Measurements from ENCODE around the gene CCP110. TPM values are rescaled to one million over a fixed set of nuclear protein-coding genes. Genes with fewer than 3 reads are reported as not detected.

The CCP110 gene
- total and polyA plus RNA-seq, 4 experiments from 2014 or later, result 7.3 to 21.3 (median 15.4) TPM

DNA sequence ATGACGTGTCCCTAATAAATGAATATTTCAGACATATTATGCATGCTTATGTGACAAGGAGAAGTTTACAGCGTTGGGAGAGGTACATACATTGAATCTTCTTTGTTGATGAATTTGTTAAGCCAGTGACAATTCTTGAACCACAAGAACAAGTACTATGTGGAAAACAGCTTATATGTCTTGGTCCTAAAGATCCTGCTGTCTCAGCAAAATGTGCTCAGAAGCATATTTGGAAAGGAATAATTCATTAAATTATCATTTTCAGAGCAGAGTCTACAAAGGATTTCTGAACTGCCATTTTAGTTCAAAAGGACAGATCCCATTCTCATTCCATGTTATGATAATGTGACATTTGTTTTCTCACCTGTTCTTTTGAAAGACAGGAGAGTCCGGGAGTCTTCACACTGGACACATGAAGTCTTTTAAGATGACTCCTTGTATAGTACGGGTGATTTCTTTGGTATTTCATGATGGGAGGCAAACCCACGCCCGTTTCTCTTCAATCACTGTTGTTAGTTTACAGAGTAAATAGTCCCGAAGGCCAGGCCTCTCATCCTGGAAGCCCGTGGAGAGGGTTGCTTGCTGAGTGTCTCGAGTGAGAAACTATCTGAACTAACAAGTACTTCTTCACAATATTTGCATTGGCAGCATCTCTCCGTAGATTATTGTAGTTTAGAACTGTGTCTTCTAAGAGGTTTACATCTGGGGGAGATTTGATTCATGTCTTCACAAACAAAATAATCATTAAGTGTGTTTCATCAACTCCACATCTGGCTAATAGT, 58.5 kb downstream of the CCP110 start:
- Histone ChIP-seq H3K4me1 (ENCODE audit: insufficient read depth, low read length) (no peaks in the 10 kb centered on the region), H3K36me3 (ENCODE audit: insufficient read depth, low read length) (peaks cover 31% of the 10 kb centered on the region), H3K9me3 (ENCODE audit: control insufficient read depth in 1 of 2, low read length in 2 of 2) (no peaks in the 10 kb centered on the region), H3K27ac (ENCODE audit: low read depth, low read length) (no peak overlapping the region), H3K4me3 (ENCODE audit: low read length in 2 of 2) (no peak overlapping the region), H3K27me3 (ENCODE audit: insufficient read depth, low read length) (no peaks in the 10 kb centered on the region)
- ChIA-PET CTCF (ENCODE audit: partially characterized antibody) (interaction anchor here (0.9 to 1.8 kb wide), 6 partner anchors 7 to 305 kb away, joined by 3 to 6 read pairs (median 4); partner anchors contain the start of gene VPS35L), POLR2A (ENCODE audit: partially characterized antibody) (no interaction called here)
- H3K36me3 Mint-ChIP-seq, result peaks cover 57 to 75% of the 10 kb centered on the region in 2 donors
- peak overlapping the region in 1 of 7 donors; percentile 29 for H3K27ac Mint-ChIP-seq
- H3K9me3 Mint-ChIP-seq, result peaks cover 0 to 6% (median 2%) of the 10 kb centered on the region in 8 donors
- no peaks in the 10 kb centered on the region for H3K27me3 Mint-ChIP-seq
- intact Hi-C loops (cut with micrococcal nuclease), result no loop called here
- peaks cover 0 to 3% (median 0%) of the 10 kb centered on the region in 4 donors for H3K4me1 Mint-ChIP-seq
- H3K4me3 Mint-ChIP-seq, result no peak overlapping the region
- DNase-seq, result no peak

DNA sequence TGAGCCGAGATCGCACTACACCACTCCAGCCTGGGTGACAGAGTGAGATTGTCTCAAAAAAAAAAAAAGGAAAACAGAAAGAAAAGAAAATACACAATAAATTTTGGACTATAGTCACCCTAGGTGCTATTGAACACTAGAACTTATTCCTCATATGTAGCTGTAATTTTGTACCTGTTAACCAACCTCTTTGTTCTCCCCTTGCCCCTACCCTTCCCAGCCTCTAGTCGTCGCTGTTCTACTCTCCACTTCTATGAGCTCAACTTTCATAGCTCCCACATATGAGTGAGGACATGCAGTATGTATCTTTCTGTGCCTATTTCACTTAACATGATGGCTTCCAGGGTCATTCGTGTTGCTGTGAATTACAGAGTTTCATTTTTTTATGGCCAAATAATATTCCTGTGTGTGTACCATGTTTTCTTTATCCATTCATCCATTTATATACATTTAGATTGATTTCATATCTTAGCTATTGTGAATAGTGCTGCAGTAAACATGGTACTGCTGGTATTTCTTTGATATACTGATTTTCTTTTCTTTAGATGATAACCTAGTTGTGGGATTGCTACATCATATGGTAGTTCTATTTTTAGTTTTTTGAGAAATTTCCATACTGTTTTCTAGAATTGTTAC, 60.0 kb downstream of the CCP110 start:
- POLR2A ChIA-PET (ENCODE audit: partially characterized antibody), result interaction anchor here (1.0 kb wide), 1 partner anchor 28 kb away, joined by 5 read pairs; the partner anchor contains the start of gene VPS35L
- DNase-seq, result peak in 4 of 5 donors; percentile 28 to 38 (median 30)
- intact Hi-C loops (cut with micrococcal nuclease), result loop anchor here (1.0 kb wide), 1 partner anchor 303 kb away; no protein-coding TSS in a partner anchor

DNA sequence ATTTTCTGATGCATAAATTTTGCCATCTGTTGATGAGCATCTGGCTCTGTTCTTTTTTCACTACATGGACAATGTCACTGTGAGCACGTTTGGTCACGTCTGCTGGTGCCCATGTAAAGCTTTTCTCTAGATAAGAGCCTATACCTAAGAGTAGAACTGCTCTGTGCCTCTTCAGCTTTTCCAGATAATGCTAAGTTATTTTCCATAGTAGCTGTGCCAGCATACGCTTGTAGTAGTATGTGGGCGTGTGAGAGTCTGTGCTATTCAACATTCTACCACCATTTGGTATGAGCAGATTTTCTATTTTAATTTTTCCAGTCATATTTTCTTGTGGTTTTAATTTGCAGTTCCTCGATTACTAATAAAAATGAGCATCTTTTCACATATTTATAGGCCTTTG, 64.9 kb downstream of the CCP110 start:
- Mint-ChIP-seq H3K4me1 (peaks cover 0 to 2% (median 0%) of the 10 kb centered on the region in 4 donors), H3K27ac (no peak overlapping the region), H3K36me3 (peaks cover 25 to 43% of the 10 kb centered on the region in 2 donors), H3K27me3 (no peaks in the 10 kb centered on the region), H3K9me3 (no peaks in the 10 kb centered on the region), H3K4me3 (no peak overlapping the region)
- no peaks in the 10 kb centered on the region for H3K4me1 ChIP-seq (ENCODE audit: insufficient read depth, low read length)
- DNase-seq, result no peak
- H3K4me3 ChIP-seq (ENCODE audit: low read length in 2 of 2), result no peak overlapping the region
- ChIA-PET POLR2A (ENCODE audit: partially characterized antibody) (no interaction called here), CTCF (ENCODE audit: partially characterized antibody) (interaction anchor here (1.4 to 3.8 kb wide), 4 partner anchors 13 to 298 kb away, joined by 3 to 25 read pairs (median 8); partner anchors contain the start of gene VPS35L)
- H3K27me3 ChIP-seq (ENCODE audit: insufficient read depth, low read length), result no peaks in the 10 kb centered on the region
- H3K36me3 ChIP-seq (ENCODE audit: insufficient read depth, low read length), result peaks cover 16% of the 10 kb centered on the region
- no peak overlapping the region for H3K27ac ChIP-seq (ENCODE audit: low read depth, low read length)
- H3K9me3 ChIP-seq (ENCODE audit: control insufficient read depth in 1 of 2, low read length in 2 of 2), result no peaks in the 10 kb centered on the region
- intact Hi-C loops (cut with micrococcal nuclease), result no loop called here

More for the DNA sequence above, 60.0 kb downstream of the CCP110 start:
- peaks cover 0 to 6% (median 2%) of the 10 kb centered on the region in 8 donors for H3K9me3 Mint-ChIP-seq
- H3K27ac ChIP-seq (ENCODE audit: low read depth, low read length), result no peak overlapping the region
- no peaks in the 10 kb centered on the region for H3K4me1 ChIP-seq (ENCODE audit: insufficient read depth, low read length)
- no peaks in the 10 kb centered on the region for H3K9me3 ChIP-seq (ENCODE audit: control insufficient read depth in 1 of 2, low read length in 2 of 2)
- peaks cover 48 to 62% of the 10 kb centered on the region in 2 donors for H3K36me3 Mint-ChIP-seq
- H3K4me3 ChIP-seq (ENCODE audit: low read length in 2 of 2), result no peak overlapping the region
- peaks cover 31% of the 10 kb centered on the region for H3K36me3 ChIP-seq (ENCODE audit: insufficient read depth, low read length)
- CTCF ChIA-PET (ENCODE audit: partially characterized antibody), result interaction anchor here (0.6 to 4.3 kb wide), 30 partner anchors 8 to 802 kb away, joined by 3 to 59 read pairs (median 4); partner anchors contain the start of genes GPRC5B and VPS35L
- no peaks in the 10 kb centered on the region for H3K27me3 ChIP-seq (ENCODE audit: insufficient read depth, low read length)
- peaks cover 0 to 3% (median 0%) of the 10 kb centered on the region in 4 donors for H3K4me1 Mint-ChIP-seq
- H3K27me3 Mint-ChIP-seq, result no peaks in the 10 kb centered on the region
- H3K27ac Mint-ChIP-seq, result peak overlapping the region in 1 of 7 donors; percentile 43
- H3K4me3 Mint-ChIP-seq, result no peak overlapping the region

DNA sequence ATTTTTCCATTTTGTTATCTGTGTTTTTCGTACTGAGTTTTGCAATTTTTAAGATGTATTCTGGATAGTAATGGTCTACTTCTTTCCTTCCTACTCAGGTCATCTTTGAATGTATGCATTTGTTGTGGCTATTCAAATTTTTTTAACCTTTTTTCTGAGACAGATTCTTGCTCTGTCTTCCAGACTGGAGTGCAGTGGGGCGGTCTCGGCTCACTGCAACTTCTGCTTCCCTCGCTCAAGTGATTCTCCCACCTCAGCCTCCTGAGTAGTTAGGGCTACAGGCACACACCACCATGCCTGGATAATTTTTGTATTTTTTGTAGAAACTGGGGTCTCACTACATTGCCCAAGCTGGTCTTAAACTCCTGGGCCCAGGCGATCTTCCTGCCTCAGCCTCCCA, 65.4 kb downstream of the CCP110 start:
- H3K36me3 Mint-ChIP-seq, result peaks cover 20 to 42% of the 10 kb centered on the region in 2 donors
- no peak overlapping the region for H3K4me3 ChIP-seq (ENCODE audit: low read length in 2 of 2)
- no peak for DNase-seq
- intact Hi-C loops (cut with micrococcal nuclease), result no loop called here
- peaks cover 16% of the 10 kb centered on the region for H3K36me3 ChIP-seq (ENCODE audit: insufficient read depth, low read length)
- ChIA-PET POLR2A (ENCODE audit: partially characterized antibody) (no interaction called here), CTCF (ENCODE audit: partially characterized antibody) (interaction anchor here (1.0 to 3.8 kb wide), 6 partner anchors 8 to 317 kb away, joined by 3 to 25 read pairs (median 5); partner anchors contain the start of gene VPS35L)
- no peaks in the 10 kb centered on the region for H3K4me1 ChIP-seq (ENCODE audit: insufficient read depth, low read length)
- H3K4me1 Mint-ChIP-seq, result no peaks in the 10 kb centered on the region
- no peak overlapping the region for H3K27ac ChIP-seq (ENCODE audit: low read depth, low read length)
- H3K9me3 Mint-ChIP-seq, result no peaks in the 10 kb centered on the region
- no peaks in the 10 kb centered on the region for H3K9me3 ChIP-seq (ENCODE audit: control insufficient read depth in 1 of 2, low read length in 2 of 2)
- no peak overlapping the region for H3K27ac Mint-ChIP-seq
- H3K4me3 Mint-ChIP-seq, result no peak overlapping the region
- no peaks in the 10 kb centered on the region for H3K27me3 ChIP-seq (ENCODE audit: insufficient read depth, low read length)
- no peaks in the 10 kb centered on the region for H3K27me3 Mint-ChIP-seq

DNA sequence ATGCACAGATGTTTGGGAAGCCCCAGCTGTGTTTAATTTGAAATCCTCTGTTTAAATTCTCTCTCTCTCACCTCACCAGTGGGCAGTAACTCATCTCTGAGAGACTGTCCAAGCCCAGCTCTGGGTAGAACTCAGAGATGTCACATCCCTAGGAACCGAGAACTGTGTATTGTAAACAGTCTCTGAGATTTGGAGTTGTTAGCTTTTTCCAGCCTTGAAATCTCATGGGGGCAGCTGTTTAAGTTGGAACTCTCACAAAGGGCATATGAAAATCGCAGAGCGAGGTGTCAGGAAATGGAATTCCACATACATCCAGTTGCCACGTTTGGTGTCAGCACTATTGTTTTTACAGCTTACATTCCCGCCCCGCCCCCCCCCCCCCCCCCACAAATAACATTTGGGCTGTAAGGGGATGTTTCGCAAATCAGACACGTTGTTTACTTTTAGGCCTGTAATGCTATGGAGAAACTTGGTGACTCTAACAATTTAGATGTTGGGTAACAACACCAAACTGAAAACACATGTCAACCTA, 66.1 kb downstream of the CCP110 start:
- H3K27me3 ChIP-seq (ENCODE audit: insufficient read depth, low read length), result no peaks in the 10 kb centered on the region
- no peak overlapping the region for H3K4me3 ChIP-seq (ENCODE audit: low read length in 2 of 2)
- Mint-ChIP-seq H3K36me3 (peaks cover 23 to 43% of the 10 kb centered on the region in 2 donors), H3K9me3 (no peaks in the 10 kb centered on the region), H3K4me3 (no peak overlapping the region), H3K4me1 (no peaks in the 10 kb centered on the region), H3K27ac (peak overlapping the region in 2 of 7 donors; percentile 59 to 69), H3K27me3 (no peaks in the 10 kb centered on the region)
- no peaks in the 10 kb centered on the region for H3K4me1 ChIP-seq (ENCODE audit: insufficient read depth, low read length)
- no peak for DNase-seq
- H3K27ac ChIP-seq (ENCODE audit: low read depth, low read length), result no peak overlapping the region
- H3K36me3 ChIP-seq (ENCODE audit: insufficient read depth, low read length), result peaks cover 16% of the 10 kb centered on the region
- ChIA-PET CTCF (ENCODE audit: partially characterized antibody) (interaction anchor here (0.8 to 3.8 kb wide), 7 partner anchors 9 to 316 kb away, joined by 3 to 25 read pairs (median 4); partner anchors contain the start of gene VPS35L), POLR2A (ENCODE audit: partially characterized antibody) (no interaction called here)
- no peaks in the 10 kb centered on the region for H3K9me3 ChIP-seq (ENCODE audit: control insufficient read depth in 1 of 2, low read length in 2 of 2)
- intact Hi-C loops (cut with micrococcal nuclease), result no loop called here

DNA sequence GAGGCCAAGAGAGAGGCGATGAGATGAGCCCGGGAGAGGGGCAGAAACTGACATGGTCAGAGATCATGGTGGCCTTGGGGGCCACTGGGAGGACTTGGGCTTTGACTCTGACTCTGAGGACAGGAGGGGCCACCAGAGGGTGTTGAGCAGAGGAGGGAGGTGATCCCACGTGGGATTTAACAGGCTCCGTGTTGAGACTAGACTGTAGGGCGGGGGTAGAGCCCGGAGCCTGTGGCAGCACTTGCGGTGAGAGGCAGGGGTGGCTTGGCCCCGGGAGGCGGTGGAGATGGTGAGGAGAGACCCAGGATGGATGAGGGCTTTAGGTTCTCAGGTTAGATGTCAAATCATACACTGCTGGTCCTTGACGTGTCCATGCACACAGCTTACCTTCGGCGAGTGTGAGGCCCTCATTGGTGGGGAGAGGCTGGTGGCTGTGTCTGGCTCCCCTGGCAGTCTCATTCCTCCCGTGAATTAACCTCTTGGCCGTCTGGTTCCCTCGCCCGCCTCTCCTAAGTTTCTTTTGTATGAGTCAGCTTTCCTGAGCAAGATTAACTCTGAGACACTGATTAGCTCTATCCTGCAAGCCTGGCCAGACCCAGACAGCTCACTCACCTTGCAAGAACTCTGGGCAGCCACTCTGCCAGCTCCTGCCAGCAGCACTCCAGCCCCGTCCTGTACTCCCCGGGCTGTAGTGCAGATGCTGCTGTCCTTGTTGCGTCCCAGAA, 71.5 kb downstream of the CCP110 start:
- Histone ChIP-seq H3K4me3 (ENCODE audit: low read length in 2 of 2) (no peak overlapping the region), H3K4me1 (ENCODE audit: insufficient read depth, low read length) (no peaks in the 10 kb centered on the region), H3K36me3 (ENCODE audit: insufficient read depth, low read length) (peaks cover 16% of the 10 kb centered on the region), H3K27me3 (ENCODE audit: insufficient read depth, low read length) (no peaks in the 10 kb centered on the region), H3K9me3 (ENCODE audit: control insufficient read depth in 1 of 2, low read length in 2 of 2) (no peaks in the 10 kb centered on the region), H3K27ac (ENCODE audit: low read depth, low read length) (no peak overlapping the region)
- Mint-ChIP-seq H3K36me3 (peaks cover 20 to 47% of the 10 kb centered on the region in 2 donors), H3K4me3 (no peak overlapping the region), H3K4me1 (no peaks in the 10 kb centered on the region), H3K27me3 (no peaks in the 10 kb centered on the region), H3K27ac (peak overlapping the region in 1 of 7 donors; percentile 8), H3K9me3 (no peaks in the 10 kb centered on the region)
- DNase-seq, result no peak
- POLR2A ChIA-PET (ENCODE audit: partially characterized antibody), result no interaction called here
- CTCF ChIA-PET (ENCODE audit: partially characterized antibody), result interaction anchor here (2.8 to 10.5 kb wide), 2 partner anchors 11 to 293 kb away, joined by 14 to 188 read pairs; partner anchors contain the start of gene GPRC5B
- intact Hi-C loops (cut with micrococcal nuclease), result no loop called here

All from CD4-positive, alpha-beta memory T cell (primary cell).